ENCODE results near the gene PRR5. TPM values are rescaled to one million over a fixed set of nuclear protein-coding genes. Genes with fewer than 3 reads are reported as not detected.

The PRR5 gene
- total RNA-seq, 1 donor from 2014 or later: 20.5 TPM

DNA sequence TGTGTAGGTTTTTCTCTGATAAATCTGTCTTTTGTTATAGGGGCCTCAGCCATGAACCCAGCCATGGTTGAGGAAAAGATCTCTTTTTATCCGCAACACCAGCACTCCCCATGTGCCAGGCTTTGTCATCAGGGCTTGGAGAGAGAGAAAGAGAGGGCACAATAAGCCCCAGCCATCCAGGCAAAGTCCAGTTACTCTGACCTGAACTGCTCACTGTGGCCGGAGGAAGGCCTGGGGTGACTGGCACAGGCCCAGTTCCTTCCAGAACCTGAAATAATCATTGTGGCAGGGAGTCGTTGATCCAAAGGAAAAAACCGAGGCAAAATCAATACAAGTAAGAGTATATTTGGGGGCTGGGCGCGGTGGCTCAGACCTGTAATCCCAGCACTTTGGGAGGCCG, 46.5 kb downstream of the PRR5 start:
- Mint-ChIP-seq H3K4me3 (ENCODE audit: low read depth) (no peak overlapping the region), H3K27me3 (no peaks in the 10 kb centered on the region), H3K9me3 (ENCODE audit: low read depth) (no peaks in the 10 kb centered on the region), H3K4me1 (ENCODE audit: low read depth) (peaks cover 29% of the 10 kb centered on the region), H3K27ac (peak overlapping the region; percentile 29), H3K36me3 (ENCODE audit: insufficient read depth) (no peaks in the 10 kb centered on the region)
- no peak for DNase-seq (ENCODE audit: low spot score, unreplicated experiment)
- TF ChIP-seq CTCF (IDR thresholded peaks at IDR 0.05; ENCODE audit: unreplicated experiment): no peak

DNA sequence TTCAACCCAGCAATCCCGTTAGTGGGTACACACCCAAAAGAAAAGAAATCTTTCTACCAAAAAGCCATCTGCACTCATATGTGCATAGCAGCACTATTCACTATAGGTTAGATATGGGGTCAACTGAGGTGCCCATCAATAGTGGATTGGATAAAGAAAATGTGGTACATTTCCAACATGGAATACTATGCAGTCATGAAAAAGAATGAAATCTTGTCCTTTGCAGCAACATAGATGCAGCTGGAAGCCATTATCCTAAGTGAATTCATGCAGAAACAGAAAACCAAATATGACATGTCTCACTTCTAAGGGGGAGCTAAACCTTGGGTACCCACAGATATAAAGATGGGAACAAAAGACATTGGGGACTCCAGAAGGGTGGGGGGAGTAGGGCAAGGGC, 48.5 kb downstream of the PRR5 start:
- no peak for TF ChIP-seq CTCF (IDR thresholded peaks at IDR 0.05; ENCODE audit: unreplicated experiment)
- Mint-ChIP-seq H3K27me3 (no peaks in the 10 kb centered on the region), H3K27ac (no peak overlapping the region), H3K36me3 (ENCODE audit: insufficient read depth) (no peaks in the 10 kb centered on the region), H3K4me3 (ENCODE audit: low read depth) (no peak overlapping the region), H3K4me1 (ENCODE audit: low read depth) (peaks cover 39% of the 10 kb centered on the region), H3K9me3 (ENCODE audit: low read depth) (no peaks in the 10 kb centered on the region)
- no peak for DNase-seq (ENCODE audit: low spot score, unreplicated experiment)

- Mint-ChIP-seq H3K27ac (peak within 1 kb of the TSS; percentile 95), H3K4me1 (ENCODE audit: low read depth) (peaks cover 37% of the 10 kb centered on the region), H3K9me3 (ENCODE audit: low read depth) (no peaks in the 10 kb centered on the region), H3K27me3 (no peaks in the 10 kb centered on the region), H3K36me3 (ENCODE audit: insufficient read depth) (no peaks in the 10 kb centered on the region), H3K4me3 (ENCODE audit: low read depth) (peak within 1 kb of the TSS; percentile 86)
- peak; percentile 64 for DNase-seq (ENCODE audit: low spot score, unreplicated experiment)
- TF ChIP-seq CTCF (IDR thresholded peaks at IDR 0.05; ENCODE audit: unreplicated experiment): no peak
Measured at GRCh38 chr22:44752285-44753188, 50.5 kb downstream of the PRR5 start, which contains the start of gene ARHGAP8. TSS of gene ARHGAP8 (plus strand) at chr22:44752575. CDS start at chr22:44786528, 33,953 bp downstream.

DNA sequence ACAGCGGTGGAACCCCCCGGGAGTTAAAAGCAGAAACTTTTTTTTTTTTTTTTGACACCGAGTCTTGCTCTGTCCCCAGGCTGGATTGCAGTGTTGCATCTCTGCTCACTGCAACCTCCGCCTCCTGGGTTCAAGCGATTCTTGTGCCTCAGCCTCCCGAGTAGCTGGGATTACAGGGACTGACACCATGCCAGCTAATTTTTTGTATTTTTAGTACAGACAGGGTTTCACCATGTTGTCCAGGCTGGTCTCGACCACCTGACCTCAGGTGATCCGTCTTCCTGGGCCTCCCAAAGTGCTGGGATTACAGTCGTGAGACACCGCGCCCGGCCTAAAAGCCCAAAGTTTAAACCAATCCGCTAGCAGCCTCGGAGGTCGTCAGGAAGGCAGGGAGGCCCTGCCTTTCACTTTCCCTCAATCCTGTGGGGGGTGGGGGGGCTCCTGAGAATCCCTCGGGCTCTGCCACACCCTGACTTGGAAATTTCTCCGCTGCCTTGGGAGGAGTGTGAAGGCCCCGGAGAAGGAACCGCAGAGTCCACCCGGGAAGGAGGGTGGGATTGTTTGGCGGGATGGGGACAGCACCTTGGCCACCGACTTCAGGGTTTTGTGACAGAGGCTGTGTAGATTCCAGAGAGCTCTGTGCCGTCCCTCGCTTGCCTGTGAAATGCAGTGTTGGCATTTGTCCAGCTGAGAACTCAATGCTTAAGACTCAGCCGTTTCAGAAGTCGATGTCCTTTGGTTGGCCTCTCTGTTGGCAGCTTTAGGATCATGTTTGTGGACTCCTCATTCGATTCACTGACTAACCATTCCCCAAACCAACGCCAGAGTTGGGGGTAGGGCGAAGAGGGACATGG, 51.4 kb downstream of the PRR5 start:
- Mint-ChIP-seq H3K27me3 (no peaks in the 10 kb centered on the region), H3K27ac (peak overlapping the region; percentile 97), H3K4me1 (ENCODE audit: low read depth) (peaks cover 45% of the 10 kb centered on the region), H3K36me3 (ENCODE audit: insufficient read depth) (no peaks in the 10 kb centered on the region), H3K4me3 (ENCODE audit: low read depth) (peak overlapping the region; percentile 86), H3K9me3 (ENCODE audit: low read depth) (no peaks in the 10 kb centered on the region)
- TF ChIP-seq CTCF (IDR thresholded peaks at IDR 0.05; ENCODE audit: unreplicated experiment): no peak
- DNase-seq (ENCODE audit: low spot score, unreplicated experiment): no peak

- Mint-ChIP-seq H3K36me3 (ENCODE audit: insufficient read depth) (peaks cover 8% of the 10 kb centered on the region), H3K27ac (peak overlapping the region; percentile 97), H3K27me3 (no peaks in the 10 kb centered on the region), H3K9me3 (ENCODE audit: low read depth) (no peaks in the 10 kb centered on the region), H3K4me1 (ENCODE audit: low read depth) (peaks cover 52% of the 10 kb centered on the region), H3K4me3 (ENCODE audit: low read depth) (peak overlapping the region; percentile 86)
- DNase-seq (ENCODE audit: low spot score, unreplicated experiment): no peak
- TF ChIP-seq CTCF (IDR thresholded peaks at IDR 0.05; ENCODE audit: unreplicated experiment): no peak
Measured at GRCh38 chr22:44754998-44755397, 53.0 kb downstream of the PRR5 start.
